ENCODE measurements around the gene PTPN14. TPM values are rescaled to one million over a fixed set of nuclear protein-coding genes. Genes with fewer than 3 reads are reported as not detected.

PTPN14 gene
- total RNA-seq, 1 experiment from 2014 or later: 88.4 TPM

DNA sequence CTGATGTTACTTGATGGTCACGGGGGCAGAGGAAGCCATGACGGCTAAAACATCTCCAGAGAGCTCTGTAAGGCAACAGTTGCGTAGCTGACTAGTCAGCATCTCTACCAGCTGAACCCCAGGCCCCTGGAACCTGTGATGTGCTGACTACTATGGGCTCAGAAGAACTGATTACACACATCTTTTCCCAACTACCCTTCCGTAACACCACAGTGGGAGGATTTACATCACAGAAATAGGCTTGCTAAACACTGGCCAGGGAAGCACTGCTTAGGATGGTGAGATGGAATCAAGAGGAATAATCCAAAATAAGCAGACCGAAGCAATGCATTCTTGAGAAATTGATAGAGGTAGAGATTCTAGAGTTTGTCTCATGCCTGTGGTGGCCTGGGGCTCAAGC is 148.0 kb downstream of the PTPN14 start:
- no peaks in the 10 kb centered on the region for H3K9me3 Mint-ChIP-seq

DNA sequence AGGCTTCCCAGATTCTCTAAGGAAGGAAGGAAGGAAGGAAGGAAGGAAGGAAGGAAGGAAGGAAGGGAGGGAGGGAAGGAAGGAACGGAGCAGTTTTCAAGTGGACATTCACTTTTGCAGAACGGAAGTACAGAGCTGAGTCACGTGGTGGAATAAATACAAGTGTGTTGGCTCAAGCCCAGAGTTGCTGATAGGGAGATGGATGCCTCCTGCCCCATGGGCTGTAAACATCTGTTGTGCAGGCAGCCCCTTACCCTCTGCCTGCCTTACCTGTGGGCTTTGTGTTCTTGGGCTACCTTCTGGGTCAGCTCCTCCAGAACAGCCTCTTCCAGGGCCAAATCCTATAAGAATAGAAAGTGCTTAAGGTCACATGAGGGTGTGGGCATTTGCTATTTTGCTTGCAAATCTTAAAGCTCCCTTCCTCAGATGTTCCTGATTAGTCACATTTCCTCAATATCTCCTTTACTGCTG is 148.8 kb downstream of the PTPN14 start:
- Mint-ChIP-seq H3K27ac (peak overlapping the region; percentile 53; the same call in 1 of the 2 replicates), H3K27me3 (ENCODE audit: low read depth) (no peaks in the 10 kb centered on the region), H3K9me3 (no peaks in the 10 kb centered on the region), H3K36me3 (peaks cover 30% of the 10 kb centered on the region), H3K4me3 (no peak overlapping the region), H3K4me1 (peaks cover 59% of the 10 kb centered on the region)
- ChIA-PET POLR2A (interaction anchor here (1.0 kb wide), 1 partner anchor 12 kb away, joined by 3 read pairs; no protein-coding TSS in a partner anchor), CTCF (interaction anchor here (1.2 to 2.9 kb wide), 3 partner anchors 14 to 70 kb away, joined by 3 to 6 read pairs (median 3); no protein-coding TSS in a partner anchor)
- DNase-seq (ENCODE audit: low spot score): no peak
- no peak for ATAC-seq
- TF ChIP-seq, protein P1, sequence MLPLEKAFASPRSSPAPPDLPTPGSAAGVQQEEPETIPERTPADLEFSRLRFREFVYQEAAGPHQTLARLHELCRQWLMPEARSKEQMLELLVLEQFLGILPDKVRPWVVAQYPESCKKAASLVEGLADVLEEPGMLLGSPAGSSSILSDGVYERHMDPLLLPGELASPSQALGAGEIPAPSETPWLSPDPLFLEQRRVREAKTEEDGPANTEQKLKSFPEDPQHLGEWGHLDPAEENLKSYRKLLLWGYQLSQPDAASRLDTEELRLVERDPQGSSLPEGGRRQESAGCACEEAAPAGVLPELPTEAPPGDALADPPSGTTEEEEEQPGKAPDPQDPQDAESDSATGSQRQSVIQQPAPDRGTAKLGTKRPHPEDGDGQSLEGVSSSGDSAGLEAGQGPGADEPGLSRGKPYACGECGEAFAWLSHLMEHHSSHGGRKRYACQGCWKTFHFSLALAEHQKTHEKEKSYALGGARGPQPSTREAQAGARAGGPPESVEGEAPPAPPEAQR (CRISPR knock-in tag; IDR thresholded peaks at IDR 0.05): no peak
- TF ChIP-seq, protein P2, sequence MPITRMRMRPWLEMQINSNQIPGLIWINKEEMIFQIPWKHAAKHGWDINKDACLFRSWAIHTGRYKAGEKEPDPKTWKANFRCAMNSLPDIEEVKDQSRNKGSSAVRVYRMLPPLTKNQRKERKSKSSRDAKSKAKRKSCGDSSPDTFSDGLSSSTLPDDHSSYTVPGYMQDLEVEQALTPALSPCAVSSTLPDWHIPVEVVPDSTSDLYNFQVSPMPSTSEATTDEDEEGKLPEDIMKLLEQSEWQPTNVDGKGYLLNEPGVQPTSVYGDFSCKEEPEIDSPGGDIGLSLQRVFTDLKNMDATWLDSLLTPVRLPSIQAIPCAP (CRISPR knock-in tag; IDR thresholded peaks at IDR 0.05): no peak
- TF ChIP-seq RORB (CRISPR knock-in tag; IDR thresholded peaks at IDR 0.05) (no peak), CREM (CRISPR knock-in tag; IDR thresholded peaks at IDR 0.05) (no peak), FOXJ3 (CRISPR knock-in tag; IDR thresholded peaks at IDR 0.05; ENCODE audit: borderline replicate concordance) (no peak), ZNF416 (CRISPR knock-in tag; IDR thresholded peaks at IDR 0.05) (no peak), HMGA2 (CRISPR knock-in tag; IDR thresholded peaks at IDR 0.05) (no peak), MYBL2 (CRISPR knock-in tag; IDR thresholded peaks at IDR 0.05) (no peak)
- TF ChIP-seq, protein P3, sequence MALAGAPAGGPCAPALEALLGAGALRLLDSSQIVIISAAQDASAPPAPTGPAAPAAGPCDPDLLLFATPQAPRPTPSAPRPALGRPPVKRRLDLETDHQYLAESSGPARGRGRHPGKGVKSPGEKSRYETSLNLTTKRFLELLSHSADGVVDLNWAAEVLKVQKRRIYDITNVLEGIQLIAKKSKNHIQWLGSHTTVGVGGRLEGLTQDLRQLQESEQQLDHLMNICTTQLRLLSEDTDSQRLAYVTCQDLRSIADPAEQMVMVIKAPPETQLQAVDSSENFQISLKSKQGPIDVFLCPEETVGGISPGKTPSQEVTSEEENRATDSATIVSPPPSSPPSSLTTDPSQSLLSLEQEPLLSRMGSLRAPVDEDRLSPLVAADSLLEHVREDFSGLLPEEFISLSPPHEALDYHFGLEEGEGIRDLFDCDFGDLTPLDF (CRISPR knock-in tag; IDR thresholded peaks at IDR 0.05): no peak
- TF ChIP-seq, protein P4, sequence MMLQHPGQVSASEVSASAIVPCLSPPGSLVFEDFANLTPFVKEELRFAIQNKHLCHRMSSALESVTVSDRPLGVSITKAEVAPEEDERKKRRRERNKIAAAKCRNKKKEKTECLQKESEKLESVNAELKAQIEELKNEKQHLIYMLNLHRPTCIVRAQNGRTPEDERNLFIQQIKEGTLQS (CRISPR knock-in tag; conservative IDR thresholded peaks at IDR 0.05): no peak

More for the DNA sequence above, 148.0 kb downstream of the PTPN14 start:
- no peak overlapping the region for H3K4me3 Mint-ChIP-seq
- CTCF ChIA-PET: interaction anchor here (1.0 to 2.9 kb wide), 5 partner anchors 15 to 72 kb away, joined by 3 to 6 read pairs (median 3); no protein-coding TSS in a partner anchor
- peaks cover 27% of the 10 kb centered on the region for H3K36me3 Mint-ChIP-seq
- no peak for TF ChIP-seq IRF2 (CRISPR knock-in tag; IDR thresholded peaks at IDR 0.05; ENCODE audit: borderline replicate concordance, low read depth)
- no peak for TF ChIP-seq ESRRA (CRISPR knock-in tag; IDR thresholded peaks at IDR 0.05; ENCODE audit: borderline replicate concordance)
- no peak for TF ChIP-seq ZBTB21 (CRISPR knock-in tag; IDR thresholded peaks at IDR 0.05; ENCODE audit: borderline replicate concordance)
- TF ChIP-seq, protein P5, sequence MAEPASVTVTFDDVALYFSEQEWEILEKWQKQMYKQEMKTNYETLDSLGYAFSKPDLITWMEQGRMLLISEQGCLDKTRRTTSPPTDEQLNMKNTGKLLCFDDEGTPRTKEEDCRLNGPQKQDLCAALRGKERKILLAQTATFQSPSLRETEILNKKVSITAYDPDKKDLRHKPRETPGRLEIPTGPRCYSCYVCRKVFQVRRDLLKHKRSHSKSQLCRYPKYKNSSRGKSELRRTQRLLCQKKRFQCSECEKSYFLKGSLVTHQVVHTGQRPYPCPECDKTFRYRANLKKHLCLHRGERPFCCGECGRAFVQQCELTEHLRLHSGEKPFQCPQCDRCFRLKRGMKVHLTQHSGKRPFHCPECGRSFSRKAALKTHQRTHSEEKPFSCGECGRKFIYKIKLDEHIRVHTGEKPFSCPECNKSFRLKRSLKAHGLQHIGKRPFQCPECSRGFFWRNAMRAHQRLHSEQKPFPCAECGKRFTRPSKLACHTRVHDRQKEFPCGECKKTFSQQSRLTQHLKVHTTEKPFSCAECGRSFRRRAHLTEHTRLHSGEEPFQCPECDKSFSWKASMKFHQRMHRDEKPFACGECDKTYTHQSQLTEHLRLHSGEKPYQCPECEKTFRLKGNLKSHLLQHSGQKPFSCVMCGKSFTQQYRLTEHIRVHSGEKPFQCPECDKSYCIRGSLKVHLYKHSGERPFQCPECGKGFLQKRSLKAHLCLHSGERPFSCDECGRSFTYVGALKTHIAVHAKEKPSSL (CRISPR knock-in tag; conservative IDR thresholded peaks at IDR 0.05): no peak
- TF ChIP-seq ETV6 (CRISPR knock-in tag; IDR thresholded peaks at IDR 0.05): no peak
- TF ChIP-seq ATF1 (CRISPR knock-in tag; IDR thresholded peaks at IDR 0.05): no peak
- TF ChIP-seq KAT7 (CRISPR knock-in tag; IDR thresholded peaks at IDR 0.05; ENCODE audit: borderline replicate concordance): no peak
- no peak for TF ChIP-seq NR3C1 (CRISPR knock-in tag; conservative IDR thresholded peaks at IDR 0.05; ENCODE audit: low read depth)
- no peak for TF ChIP-seq CREM (CRISPR knock-in tag; IDR thresholded peaks at IDR 0.05)
- TF ChIP-seq SP1 (CRISPR knock-in tag; conservative IDR thresholded peaks at IDR 0.05): no peak
- TF ChIP-seq, protein P2 (CRISPR knock-in tag; IDR thresholded peaks at IDR 0.05): no peak
- TF ChIP-seq, protein P6, sequence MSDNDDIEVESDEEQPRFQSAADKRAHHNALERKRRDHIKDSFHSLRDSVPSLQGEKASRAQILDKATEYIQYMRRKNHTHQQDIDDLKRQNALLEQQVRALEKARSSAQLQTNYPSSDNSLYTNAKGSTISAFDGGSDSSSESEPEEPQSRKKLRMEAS (CRISPR knock-in tag; IDR thresholded peaks at IDR 0.05): no peak
- TF ChIP-seq JUN (CRISPR knock-in tag; IDR thresholded peaks at IDR 0.05): no peak
- TF ChIP-seq ZNF138 (CRISPR knock-in tag; conservative IDR thresholded peaks at IDR 0.05): no peak
- TF ChIP-seq, protein P7, sequence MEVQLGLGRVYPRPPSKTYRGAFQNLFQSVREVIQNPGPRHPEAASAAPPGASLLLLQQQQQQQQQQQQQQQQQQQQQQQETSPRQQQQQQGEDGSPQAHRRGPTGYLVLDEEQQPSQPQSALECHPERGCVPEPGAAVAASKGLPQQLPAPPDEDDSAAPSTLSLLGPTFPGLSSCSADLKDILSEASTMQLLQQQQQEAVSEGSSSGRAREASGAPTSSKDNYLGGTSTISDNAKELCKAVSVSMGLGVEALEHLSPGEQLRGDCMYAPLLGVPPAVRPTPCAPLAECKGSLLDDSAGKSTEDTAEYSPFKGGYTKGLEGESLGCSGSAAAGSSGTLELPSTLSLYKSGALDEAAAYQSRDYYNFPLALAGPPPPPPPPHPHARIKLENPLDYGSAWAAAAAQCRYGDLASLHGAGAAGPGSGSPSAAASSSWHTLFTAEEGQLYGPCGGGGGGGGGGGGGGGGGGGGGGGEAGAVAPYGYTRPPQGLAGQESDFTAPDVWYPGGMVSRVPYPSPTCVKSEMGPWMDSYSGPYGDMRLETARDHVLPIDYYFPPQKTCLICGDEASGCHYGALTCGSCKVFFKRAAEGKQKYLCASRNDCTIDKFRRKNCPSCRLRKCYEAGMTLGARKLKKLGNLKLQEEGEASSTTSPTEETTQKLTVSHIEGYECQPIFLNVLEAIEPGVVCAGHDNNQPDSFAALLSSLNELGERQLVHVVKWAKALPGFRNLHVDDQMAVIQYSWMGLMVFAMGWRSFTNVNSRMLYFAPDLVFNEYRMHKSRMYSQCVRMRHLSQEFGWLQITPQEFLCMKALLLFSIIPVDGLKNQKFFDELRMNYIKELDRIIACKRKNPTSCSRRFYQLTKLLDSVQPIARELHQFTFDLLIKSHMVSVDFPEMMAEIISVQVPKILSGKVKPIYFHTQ (CRISPR knock-in tag; IDR thresholded peaks at IDR 0.05): no peak
- TF ChIP-seq, protein P8, sequence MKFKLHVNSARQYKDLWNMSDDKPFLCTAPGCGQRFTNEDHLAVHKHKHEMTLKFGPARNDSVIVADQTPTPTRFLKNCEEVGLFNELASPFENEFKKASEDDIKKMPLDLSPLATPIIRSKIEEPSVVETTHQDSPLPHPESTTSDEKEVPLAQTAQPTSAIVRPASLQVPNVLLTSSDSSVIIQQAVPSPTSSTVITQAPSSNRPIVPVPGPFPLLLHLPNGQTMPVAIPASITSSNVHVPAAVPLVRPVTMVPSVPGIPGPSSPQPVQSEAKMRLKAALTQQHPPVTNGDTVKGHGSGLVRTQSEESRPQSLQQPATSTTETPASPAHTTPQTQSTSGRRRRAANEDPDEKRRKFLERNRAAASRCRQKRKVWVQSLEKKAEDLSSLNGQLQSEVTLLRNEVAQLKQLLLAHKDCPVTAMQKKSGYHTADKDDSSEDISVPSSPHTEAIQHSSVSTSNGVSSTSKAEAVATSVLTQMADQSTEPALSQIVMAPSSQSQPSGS (CRISPR knock-in tag; IDR thresholded peaks at IDR 0.05; ENCODE audit: borderline replicate concordance, low read depth): no peak
- H3K27ac Mint-ChIP-seq: peak overlapping the region; percentile 53
- H3K4me1 Mint-ChIP-seq: peaks cover 54% of the 10 kb centered on the region
- no peak for ATAC-seq
- no peaks in the 10 kb centered on the region for H3K27me3 Mint-ChIP-seq (ENCODE audit: low read depth)
- no peak for DNase-seq (ENCODE audit: low spot score)
- POLR2A ChIA-PET: interaction anchor here (1.0 to 2.3 kb wide), 2 partner anchors 11 to 148 kb away, joined by 3 to 8 read pairs; partner anchors contain the start of gene PTPN14
